ENCODE measurements around the gene ARID1A.

- TF ChIP-seq POLR2A (IDR thresholded peaks at IDR 0.05; ENCODE audit: low read length) (no peak), GATA1 (IDR thresholded peaks at IDR 0.05; ENCODE audit: low read depth, low read length) (no peak)
These were observed 29.0 kb upstream of the ARID1A start for GRCh38 chr1:26666855-26667254.
